Naive thymus-derived CD8-positive, alpha-beta T cell (primary cell): ENCODE measurements around the gene FUT4. TPM values are rescaled to one million over a fixed set of nuclear protein-coding genes. Genes with fewer than 3 reads are reported as not detected.

ENCODE experiments used
- ATAC-seq, 2 donors: fragments of 150-1000 bp; cut with Tn5 transposase in 1 of 2; sonication (Bioruptor Pico), chemical (Tn5 transposase) in 1 of 2; 1 replicate in 1 of 2; 2 replicates in 1 of 2; pipeline ENCODE4 v1.10.0; 2021; ENCODE audit warnings: mild to moderate bottlenecking in 2 of 2, moderate library complexity in 2 of 2
- POLR2A ChIA-PET: fragments of 350-600 bp; sonication (Branson Sonifier 250); formaldehyde crosslinking; loops from one replicate; lab custom pipeline; 2021; ENCODE audit warnings: antibody characterized with exemption; lab: Charles Lee
- DNase-seq, 10 donors: peaks; one replicate each; pipeline versions ENCODE4 v3.0.0 to v3.0.0-alpha.2; 2020 to 2022
- H3K27ac Mint-ChIP-seq, 10 donors: one replicate each; pipeline ENCODE4 v1.8.0; 2020 to 2022; ENCODE audit warnings: mild to moderate bottlenecking in 10 of 10, mixed read lengths in 10 of 10, moderate library complexity in 4 of 10, inconsistent platforms in 1 of 10
- H3K27me3 Mint-ChIP-seq, 5 donors: one replicate each; pipeline ENCODE4 v1.8.0; 2021 to 2022; ENCODE audit warnings: mixed read lengths in 5 of 5
- H3K36me3 Mint-ChIP-seq, 3 donors: one replicate each; pipeline ENCODE4 v1.8.0; 2020 to 2022; ENCODE audit warnings: mixed read lengths in 3 of 3, mild to moderate bottlenecking in 2 of 3, inconsistent platforms in 1 of 3
- H3K4me1 Mint-ChIP-seq, 4 donors: one replicate each; pipeline ENCODE4 v1.8.0; 2021 to 2022; ENCODE audit warnings: mixed read lengths in 4 of 4
- H3K4me3 Mint-ChIP-seq, 10 donors: one replicate each; pipeline ENCODE4 v1.8.0; 2020 to 2022; ENCODE audit warnings: mild to moderate bottlenecking in 10 of 10, mixed read lengths in 10 of 10, moderate library complexity in 6 of 10, inconsistent platforms in 1 of 10
- H3K9me3 Mint-ChIP-seq, 9 donors: one replicate each; pipeline ENCODE4 v1.8.0; 2020 to 2022; ENCODE audit warnings: mixed read lengths in 9 of 9, mild to moderate bottlenecking in 3 of 9, inconsistent platforms in 1 of 9, moderate library complexity in 1 of 9
- polyA plus RNA-seq, 3 donors: library from polyadenylated mRNA; unstranded; fragments of 300-500 nt; fragmentation: Illumina TruSeq; gene quantifications; one replicate each; pipeline ENCODE4 v1.2.3, GENCODE V29; 2021
- total RNA-seq, 8 experiments: library from RNA in 2 of 8; stranded (reverse) in 2 of 8; gene quantifications; one replicate each; pipeline ENCODE4 v1.2.3 and lab custom pipeline; 2021 to 2026

FUT4 gene
- total and polyA plus RNA-seq, 5 experiments from 2014 or later, result 1.2 to 5.6 (median 1.6) TPM

GRCh38 chr11:94583213-94583865, 39.6 kb downstream of the FUT4 start:
- H3K4me1 Mint-ChIP-seq, result peaks cover 0 to 2% (median 0%) of the 10 kb centered on the region in 4 donors
- no peaks in the 10 kb centered on the region for H3K36me3 Mint-ChIP-seq
- peaks cover 0 to 2% (median 0%) of the 10 kb centered on the region in 5 donors for H3K27me3 Mint-ChIP-seq
- ATAC-seq (no peak), DNase-seq (no peak)
- POLR2A ChIA-PET, result no interaction called here
- no peak overlapping the region for H3K4me3 Mint-ChIP-seq
- no peaks in the 10 kb centered on the region for H3K9me3 Mint-ChIP-seq
- no peak overlapping the region for H3K27ac Mint-ChIP-seq

- Mint-ChIP-seq H3K4me1 (peaks cover 0 to 2% (median 0%) of the 10 kb centered on the region in 4 donors), H3K27ac (no peak overlapping the region), H3K27me3 (peaks cover 0 to 2% (median 0%) of the 10 kb centered on the region in 5 donors), H3K4me3 (no peak overlapping the region), H3K9me3 (no peaks in the 10 kb centered on the region), H3K36me3 (no peaks in the 10 kb centered on the region)
- POLR2A ChIA-PET, result no interaction called here
- DNase-seq (no peak), ATAC-seq (no peak)
These were observed 40.3 kb downstream of the FUT4 start for GRCh38 chr11:94583866-94584500.

- H3K9me3 Mint-ChIP-seq, result no peaks in the 10 kb centered on the region
- H3K27me3 Mint-ChIP-seq, result peaks cover 0 to 2% (median 0%) of the 10 kb centered on the region in 5 donors
- H3K36me3 Mint-ChIP-seq, result no peaks in the 10 kb centered on the region
- H3K4me1 Mint-ChIP-seq, result peaks cover 0 to 2% (median 0%) of the 10 kb centered on the region in 4 donors
- ATAC-seq (no peak), DNase-seq (no peak)
- POLR2A ChIA-PET, result no interaction called here
- H3K27ac Mint-ChIP-seq, result no peak overlapping the region
- no peak overlapping the region for H3K4me3 Mint-ChIP-seq
These were observed 41.3 kb downstream of the FUT4 start for GRCh38 chr11:94584978-94585377.

GRCh38 chr11:94585399-94585798, 41.7 kb downstream of the FUT4 start:
- no peaks in the 10 kb centered on the region for H3K36me3 Mint-ChIP-seq
- no peak overlapping the region for H3K4me3 Mint-ChIP-seq
- H3K9me3 Mint-ChIP-seq, result no peaks in the 10 kb centered on the region
- H3K4me1 Mint-ChIP-seq, result peaks cover 0 to 2% (median 0%) of the 10 kb centered on the region in 4 donors
- DNase-seq (no peak), ATAC-seq (no peak)
- POLR2A ChIA-PET, result no interaction called here
- peaks cover 0 to 2% (median 0%) of the 10 kb centered on the region in 5 donors for H3K27me3 Mint-ChIP-seq
- no peak overlapping the region for H3K27ac Mint-ChIP-seq

- Mint-ChIP-seq H3K36me3 (no peaks in the 10 kb centered on the region), H3K9me3 (no peaks in the 10 kb centered on the region), H3K4me1 (peaks cover 0 to 2% (median 0%) of the 10 kb centered on the region in 4 donors), H3K4me3 (no peak overlapping the region), H3K27me3 (no peaks in the 10 kb centered on the region), H3K27ac (no peak overlapping the region)
- no peak for DNase-seq
- POLR2A ChIA-PET, result no interaction called here
- no peak for ATAC-seq
These were observed 42.8 kb downstream of the FUT4 start for GRCh38 chr11:94586546-94586945.

GRCh38 chr11:94586978-94587377, 43.3 kb downstream of the FUT4 start:
- no peaks in the 10 kb centered on the region for H3K4me1 Mint-ChIP-seq

GRCh38 chr11:94588366-94588942, 44.7 kb downstream of the FUT4 start:
- no peak overlapping the region for H3K27ac Mint-ChIP-seq
- no peaks in the 10 kb centered on the region for H3K4me1 Mint-ChIP-seq
- ATAC-seq, result no peak
- no peaks in the 10 kb centered on the region for H3K9me3 Mint-ChIP-seq
- POLR2A ChIA-PET, result no interaction called here
- H3K36me3 Mint-ChIP-seq, result no peaks in the 10 kb centered on the region
- H3K4me3 Mint-ChIP-seq, result no peak overlapping the region
- H3K27me3 Mint-ChIP-seq, result no peaks in the 10 kb centered on the region
- DNase-seq, result no peak

More at GRCh38 chr11:94586978-94587377, 43.3 kb downstream of the FUT4 start:
- Mint-ChIP-seq H3K36me3 (no peaks in the 10 kb centered on the region), H3K4me3 (no peak overlapping the region), H3K9me3 (no peaks in the 10 kb centered on the region), H3K27ac (no peak overlapping the region), H3K27me3 (no peaks in the 10 kb centered on the region)
- no peak for DNase-seq
- ATAC-seq, result no peak
- POLR2A ChIA-PET, result no interaction called here

GRCh38 chr11:94590352-94591041, 46.8 kb downstream of the FUT4 start:
- no peak overlapping the region for H3K4me3 Mint-ChIP-seq
- POLR2A ChIA-PET, result no interaction called here
- no peaks in the 10 kb centered on the region for H3K4me1 Mint-ChIP-seq
- H3K9me3 Mint-ChIP-seq, result no peaks in the 10 kb centered on the region
- H3K36me3 Mint-ChIP-seq, result no peaks in the 10 kb centered on the region
- no peaks in the 10 kb centered on the region for H3K27me3 Mint-ChIP-seq
- DNase-seq (no peak), ATAC-seq (no peak)
- H3K27ac Mint-ChIP-seq, result no peak overlapping the region

- H3K9me3 Mint-ChIP-seq, result no peaks in the 10 kb centered on the region
- H3K4me3 Mint-ChIP-seq, result no peak overlapping the region
- no peaks in the 10 kb centered on the region for H3K4me1 Mint-ChIP-seq
- DNase-seq (no peak), ATAC-seq (no peak)
- H3K27ac Mint-ChIP-seq, result no peak overlapping the region
- no peaks in the 10 kb centered on the region for H3K27me3 Mint-ChIP-seq
- POLR2A ChIA-PET, result no interaction called here
- H3K36me3 Mint-ChIP-seq, result no peaks in the 10 kb centered on the region
These were observed 49.3 kb downstream of the FUT4 start for GRCh38 chr11:94593030-94593429.

GRCh38 chr11:94595076-94595475, 51.4 kb downstream of the FUT4 start:
- POLR2A ChIA-PET, result no interaction called here
- H3K4me1 Mint-ChIP-seq, result no peaks in the 10 kb centered on the region
- H3K27me3 Mint-ChIP-seq, result no peaks in the 10 kb centered on the region
- H3K27ac Mint-ChIP-seq, result no peak overlapping the region
- H3K4me3 Mint-ChIP-seq, result no peak overlapping the region
- ATAC-seq (no peak), DNase-seq (no peak)
- peaks cover 0 to 3% (median 0%) of the 10 kb centered on the region in 9 donors for H3K9me3 Mint-ChIP-seq
- H3K36me3 Mint-ChIP-seq, result peaks cover under 1 to 5% (median 2%) of the 10 kb centered on the region in 3 donors

GRCh38 chr11:94597896-94598295, 54.2 kb downstream of the FUT4 start:
- Mint-ChIP-seq H3K27me3 (no peaks in the 10 kb centered on the region), H3K4me1 (peaks cover 0 to 2% (median 0%) of the 10 kb centered on the region in 4 donors), H3K27ac (no peak overlapping the region), H3K36me3 (peaks cover 3 to 17% (median 11%) of the 10 kb centered on the region in 3 donors), H3K9me3 (peaks cover 0 to 7% (median 0%) of the 10 kb centered on the region in 9 donors), H3K4me3 (no peak overlapping the region)
- ATAC-seq (no peak), DNase-seq (no peak)
- POLR2A ChIA-PET, result no interaction called here
